Esophagus muscularis mucosa (tissue), 4 donors: ENCODE measurements around the gene MAGI2.

Experiments
- CTCF ChIP-seq, 3 experiments: fragments of 200-600 bp in 2 of 3; fragments of 450-650 bp in 1 of 3; sonication (generic) in 2 of 3; IDR thresholded peaks; one replicate each; pipeline ENCODE4 v1.5.1; 2017 to 2019; ENCODE audit warnings: antibody characterized with exemption in 3 of 3, mild to moderate bottlenecking in 2 of 3, moderate library complexity in 1 of 3
- EP300 ChIP-seq: sonication (generic); formaldehyde crosslinking; IDR thresholded peaks from one replicate; pipeline ENCODE4 v1.6.1; 2017; ENCODE audit warnings: antibody characterized with exemption
- POLR2A ChIP-seq: fragments of 450-650 bp; IDR thresholded peaks from one replicate; pipeline ENCODE4 v1.6.1; 2017; ENCODE audit warnings: antibody characterized with exemption, moderate library complexity, mild to moderate bottlenecking, low read depth
- POLR2AphosphoS5 ChIP-seq, 2 donors: sonication (generic); formaldehyde crosslinking; IDR thresholded peaks; one replicate each; pipeline ENCODE4 v1.6.1; 2017; ENCODE audit warnings: antibody characterized with exemption in 2 of 2

GRCh38 chr7:79497728-79498127 is 44.3 kb upstream of the MAGI2 start:
- no peak for TF ChIP-seq POLR2AphosphoS5 (IDR thresholded peaks at IDR 0.05)
- TF ChIP-seq CTCF (IDR thresholded peaks at IDR 0.05), result no peak
- no peak for TF ChIP-seq POLR2A
- no peak for TF ChIP-seq EP300
